Stimulated activated CD8-positive, alpha-beta memory T cell treated with anti-CD3 and anti-CD28 coated beads, Interleukin-15, amount 100 ng/mL, for 24 hours (primary cell): ENCODE results near the gene WSCD1.

Experiments
- DNase-seq: peaks from one replicate; pipeline ENCODE4 v3.0.0-alpha.2; 2020; ENCODE audit warnings: low read depth

The WSCD1 gene

GRCh38 chr17:6160911-6161855 lies 91.0 kb downstream of the WSCD1 start:
- DNase-seq = no peak

- no peak for DNase-seq
These were observed 92.0 kb downstream of the WSCD1 start for GRCh38 chr17:6162216-6162615.

- no peak for DNase-seq
These were observed 92.7 kb downstream of the WSCD1 start for GRCh38 chr17:6162892-6163291.

GRCh38 chr17:6163612-6164333 lies 93.6 kb downstream of the WSCD1 start:
- DNase-seq = no peak

- DNase-seq = no peak
These were observed 94.8 kb downstream of the WSCD1 start for GRCh38 chr17:6164996-6165395.

GRCh38 chr17:6165806-6166205 lies 95.6 kb downstream of the WSCD1 start:
- DNase-seq = no peak

GRCh38 chr17:6166492-6167179 lies 96.5 kb downstream of the WSCD1 start:
- no peak for DNase-seq

- no peak for DNase-seq
These were observed 98.1 kb downstream of the WSCD1 start for GRCh38 chr17:6168296-6168695.

- no peak for DNase-seq
These were observed 100.2 kb downstream of the WSCD1 start for GRCh38 chr17:6170349-6170748.

GRCh38 chr17:6172642-6173330 lies 102.6 kb downstream of the WSCD1 start:
- no peak for DNase-seq

- DNase-seq = no peak
These were observed 103.5 kb downstream of the WSCD1 start for GRCh38 chr17:6173653-6174052.
